Endothelial cell of umbilical vein (primary cell): ENCODE measurements around the gene OPRL1. TPM values are rescaled to one million over a fixed set of nuclear protein-coding genes. Genes with fewer than 3 reads are reported as not detected.

Experiments used
- BruUV-seq: library from RNA; stranded (reverse); fragments of 400-500 nt; replicated peaks from 2 replicates; lab custom pipeline; 2021; lab: Mats Ljungman, UMichigan
- CTCF ChIA-PET: fragments of 300-600, 350-600 bp; sonication (Branson Sonifier 250); formaldehyde crosslinking; loops from one replicate; lab custom pipeline; 2021; ENCODE audit warnings: antibody characterized with exemption, inconsistent platforms; lab: Charles Lee
- POLR2A ChIA-PET: fragments of 300-600, 350-600 bp; sonication (Branson Sonifier 250); formaldehyde crosslinking; loops from one replicate; lab custom pipeline; 2021; ENCODE audit warnings: antibody characterized with exemption, inconsistent platforms; lab: Charles Lee
- DNase-seq: peaks from one replicate; pipeline ENCODE4 v3.0.0-alpha.2; 2011; ENCODE audit warnings: low read depth, low spot score
- FAIRE-seq: peaks from 2 replicates; lab custom pipeline; 2011; peaks lifted over from hg19 to GRCh38; lab: Jason Lieb, UNC
- H2AFZ ChIP-seq: 2 replicates; pipeline ENCODE4 v1.6.0; 2012; ENCODE audit warnings: low read depth, low read length, control low read depth, inconsistent platforms
- H3K27ac ChIP-seq: 2 replicates; pipeline ENCODE4 v1.5.1; 2011; ENCODE audit warnings: low read depth, mild to moderate bottlenecking, control low read depth, low read length, moderate library complexity; ENCODE audit not compliant: insufficient read depth
- H3K27me3 ChIP-seq, 2 experiments: 2 replicates each; pipeline versions ENCODE4 v1.6.0 to v1.6.1; 2011; ENCODE audit warnings: low read length in 2 of 2, mixed read lengths in 1 of 2; ENCODE audit not compliant: control insufficient read depth in 2 of 2, insufficient read depth in 2 of 2
- H3K36me3 ChIP-seq, 2 experiments: 2 replicates in 1 of 2; 3 replicates in 1 of 2; pipeline ENCODE4 v1.5.1; 2011; ENCODE audit warnings: low read length in 2 of 2, mild to moderate bottlenecking in 1 of 2, moderate library complexity in 1 of 2; ENCODE audit not compliant: control insufficient read depth in 2 of 2, insufficient read depth in 2 of 2; ENCODE audit errors: extremely low read depth in 1 of 2
- H3K4me1 ChIP-seq: 3 replicates; pipeline ENCODE4 v1.5.1; 2011; ENCODE audit warnings: mild to moderate bottlenecking, low read length; ENCODE audit not compliant: control insufficient read depth, insufficient read depth; ENCODE audit errors: extremely low read depth
- H3K4me2 ChIP-seq: 2 replicates; pipeline ENCODE4 v1.6.1; 2011; ENCODE audit warnings: low read length, control low read depth, mixed read lengths; ENCODE audit not compliant: insufficient read depth
- H3K4me3 ChIP-seq, 3 experiments: fragments of 200-600 bp in 1 of 3; sonication (generic), shearing (Covaris generic) in 1 of 3; replicated peaks in 1 of 3; 2 replicates each; pipeline ENCODE4 v1.5.1; 2011 to 2016; ENCODE audit warnings: control low read depth in 3 of 3, low read length in 3 of 3, mild to moderate bottlenecking in 2 of 3, inconsistent platforms in 1 of 3, low read depth in 1 of 3, moderate library complexity in 1 of 3; ENCODE audit not compliant: insufficient read depth in 1 of 3
- H3K79me2 ChIP-seq: 2 replicates; pipeline ENCODE4 v1.6.0; 2012; ENCODE audit warnings: low read length, inconsistent platforms; ENCODE audit not compliant: control insufficient read depth, insufficient read depth
- H3K9ac ChIP-seq: replicated peaks from 2 replicates; pipeline ENCODE3; 2011; ENCODE audit warnings: low read length, control low read depth; ENCODE audit not compliant: insufficient read depth; ENCODE audit errors: extremely low read depth
- H3K9me1 ChIP-seq: replicated peaks from 3 replicates; pipeline ENCODE4 v1.6.0; 2011; ENCODE audit warnings: mild to moderate bottlenecking, low read length; ENCODE audit not compliant: control insufficient read depth, insufficient read depth; ENCODE audit errors: extremely low read depth
- H3K9me3 ChIP-seq: replicated peaks from 2 replicates; pipeline ENCODE4 v1.5.1; 2012; ENCODE audit warnings: low read length, inconsistent platforms; ENCODE audit not compliant: control insufficient read depth, insufficient read depth
- H4K20me1 ChIP-seq: replicated peaks from 2 replicates; pipeline ENCODE3; 2011; ENCODE audit warnings: mild to moderate bottlenecking, low read length; ENCODE audit not compliant: control insufficient read depth, insufficient read depth; ENCODE audit errors: extremely low read depth
- EZH2 ChIP-seq: IDR thresholded peaks from 2 replicates; pipeline ENCODE4 v1.6.1; 2012; ENCODE audit warnings: borderline replicate concordance, low read depth, mild to moderate bottlenecking, moderate library complexity, low read length, inconsistent platforms; ENCODE audit not compliant: severe bottlenecking
- FOS ChIP-seq: IDR thresholded peaks from 2 replicates; pipeline ENCODE4 v1.6.1; 2011; ENCODE audit warnings: mild to moderate bottlenecking, low read length, moderate library complexity, borderline replicate concordance; ENCODE audit not compliant: insufficient read depth
- GATA2 ChIP-seq: IDR thresholded peaks from 2 replicates; pipeline ENCODE4 v1.7.0; 2011; ENCODE audit warnings: low read depth, mild to moderate bottlenecking, moderate library complexity, mixed read lengths, low read length; ENCODE audit not compliant: insufficient read length, insufficient read depth
- JUN ChIP-seq: IDR thresholded peaks from 2 replicates; pipeline ENCODE4 v1.6.1; 2011; ENCODE audit warnings: borderline replicate concordance, low read depth; ENCODE audit not compliant: insufficient read length, insufficient read depth
- MAX ChIP-seq: IDR thresholded peaks from 2 replicates; pipeline ENCODE4 v1.6.1; 2011; ENCODE audit not compliant: insufficient read depth, insufficient read length
- MYC ChIP-seq: IDR thresholded peaks from one replicate; pipeline ENCODE4 v1.6.1; 2011; ENCODE audit warnings: mild to moderate bottlenecking, low read depth, low read length
- POLR2A ChIP-seq: IDR thresholded peaks from 2 replicates; pipeline ENCODE4 v1.6.1; 2012; ENCODE audit warnings: low read depth, mild to moderate bottlenecking, control low read depth, low read length
- POLR2AphosphoS5 ChIP-seq: IDR thresholded peaks from 2 replicates; pipeline ENCODE4 v1.6.1; 2012; ENCODE audit warnings: low read depth, mild to moderate bottlenecking, control low read depth, low read length, moderate library complexity; ENCODE audit not compliant: insufficient read depth
- dilution Hi-C: fragments of 300-500 bp; cut with MboI; formaldehyde crosslinking; loops from one replicate; pipeline ENCODE4 v1.15.0; 2019; ENCODE audit warnings: low sequenced_read_pairs; ENCODE audit not compliant: extremely low pct_ligation_motif_present
- intact Hi-C: fragments of 100-400 bp; cut with micrococcal nuclease; formaldehyde crosslinking; loops from one replicate; pipeline ENCODE4 v1.10.0; 2022
- polyA plus RNA-seq, 4 experiments: library from polyadenylated mRNA; depleted of rRNA in 3 of 4; stranded (reverse) in 3 of 4; unstranded in 1 of 4; fragments of >200 nt; gene quantifications; 2 replicates each; pipeline versions ENCODE4 v1.2.1 to v1.2.3, GENCODE V29; 2011 to 2012; ENCODE audit warnings: missing spikeins in 1 of 4
- total RNA-seq: library from RNA; stranded (reverse); gene quantifications from 2 replicates; pipeline ENCODE4 v1.2.3, GENCODE V29; 2021
- TF ChIP-seq, protein P1 (sequence below), 2 donors: IDR thresholded peaks; 1 replicate in 1 of 2; 2 replicates in 1 of 2; pipeline ENCODE4 v1.5.1; 2011; ENCODE audit warnings: low read length in 2 of 2, mild to moderate bottlenecking in 2 of 2, moderate library complexity in 2 of 2, control low read depth in 1 of 2, inconsistent platforms in 1 of 2, low read depth in 1 of 2; ENCODE audit not compliant: insufficient read depth in 1 of 2; ENCODE audit errors: extremely low read depth in 1 of 2

The OPRL1 gene
- total and polyA plus RNA-seq, 2 donors (not counting 3 experiments of a cell fraction or from before 2014, with no cell fraction given) = 1.9 to 2.0 TPM

GRCh38 chr20:64067005-64067632 lies 12.8 kb upstream of the OPRL1 start:
- POLR2A ChIA-PET = no interaction called here
- H3K9me3 ChIP-seq = no peaks in the 10 kb centered on the region
- FAIRE-seq (no peak), DNase-seq (no peak)
- CTCF ChIA-PET = interaction anchor here (0.8 to 1.4 kb wide), 2 partner anchors 16 to 28 kb away, joined by 3 to 5 read pairs; no protein-coding TSS in a partner anchor
- H3K4me2 ChIP-seq = no peak overlapping the region
- TF ChIP-seq GATA2 (no peak), POLR2AphosphoS5 (no peak), EZH2 (no peak), JUN (no peak), FOS (no peak), MAX (no peak), MYC (no peak), POLR2A (no peak)
- TF ChIP-seq, protein P1, sequence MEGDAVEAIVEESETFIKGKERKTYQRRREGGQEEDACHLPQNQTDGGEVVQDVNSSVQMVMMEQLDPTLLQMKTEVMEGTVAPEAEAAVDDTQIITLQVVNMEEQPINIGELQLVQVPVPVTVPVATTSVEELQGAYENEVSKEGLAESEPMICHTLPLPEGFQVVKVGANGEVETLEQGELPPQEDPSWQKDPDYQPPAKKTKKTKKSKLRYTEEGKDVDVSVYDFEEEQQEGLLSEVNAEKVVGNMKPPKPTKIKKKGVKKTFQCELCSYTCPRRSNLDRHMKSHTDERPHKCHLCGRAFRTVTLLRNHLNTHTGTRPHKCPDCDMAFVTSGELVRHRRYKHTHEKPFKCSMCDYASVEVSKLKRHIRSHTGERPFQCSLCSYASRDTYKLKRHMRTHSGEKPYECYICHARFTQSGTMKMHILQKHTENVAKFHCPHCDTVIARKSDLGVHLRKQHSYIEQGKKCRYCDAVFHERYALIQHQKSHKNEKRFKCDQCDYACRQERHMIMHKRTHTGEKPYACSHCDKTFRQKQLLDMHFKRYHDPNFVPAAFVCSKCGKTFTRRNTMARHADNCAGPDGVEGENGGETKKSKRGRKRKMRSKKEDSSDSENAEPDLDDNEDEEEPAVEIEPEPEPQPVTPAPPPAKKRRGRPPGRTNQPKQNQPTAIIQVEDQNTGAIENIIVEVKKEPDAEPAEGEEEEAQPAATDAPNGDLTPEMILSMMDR (IDR thresholded peaks at IDR 0.05; ENCODE audit: extremely low read depth in 1 of 2, insufficient read depth in 1 of 2, low read depth in 1 of 2, low read length in 2 of 2) = no peak
- dilution Hi-C loops (no loop called here), intact Hi-C loops (loop anchor here (10.0 kb wide), 1 partner anchor 58 kb away; no protein-coding TSS in a partner anchor)
- no TSS peak for BruUV-seq
- peaks cover 0 to 2% of the 10 kb centered on the region in 2 experiments for H3K36me3 ChIP-seq
- peaks cover 6% of the 10 kb centered on the region for H3K79me2 ChIP-seq
- H3K9me1 ChIP-seq = no peaks in the 10 kb centered on the region
- no peaks in the 10 kb centered on the region for H4K20me1 ChIP-seq
- H3K4me3 ChIP-seq = no peak overlapping the region
- no peak overlapping the region for H2AFZ ChIP-seq
- peaks cover 17% of the 10 kb centered on the region for H3K4me1 ChIP-seq
- H3K27me3 ChIP-seq = no peaks in the 10 kb centered on the region
- no peak overlapping the region for H3K27ac ChIP-seq
- H3K9ac ChIP-seq = no peak overlapping the region
